DMS153 treated with DMSO at 0.1 percent for 48 hours (cell line): ENCODE results near the gene CUX1.
"Not testable (repeated sequence)": the region's sequence is repeated elsewhere in the genome, so short reads cannot be mapped to it uniquely, and the experiment has no call there.

Source experiments
- DNase-seq: peaks from one replicate; lab custom pipeline; 2025; ENCODE audit not compliant: unreplicated experiment; lab: John Stamatoyannopoulos, UW

Gene CUX1

DNA sequence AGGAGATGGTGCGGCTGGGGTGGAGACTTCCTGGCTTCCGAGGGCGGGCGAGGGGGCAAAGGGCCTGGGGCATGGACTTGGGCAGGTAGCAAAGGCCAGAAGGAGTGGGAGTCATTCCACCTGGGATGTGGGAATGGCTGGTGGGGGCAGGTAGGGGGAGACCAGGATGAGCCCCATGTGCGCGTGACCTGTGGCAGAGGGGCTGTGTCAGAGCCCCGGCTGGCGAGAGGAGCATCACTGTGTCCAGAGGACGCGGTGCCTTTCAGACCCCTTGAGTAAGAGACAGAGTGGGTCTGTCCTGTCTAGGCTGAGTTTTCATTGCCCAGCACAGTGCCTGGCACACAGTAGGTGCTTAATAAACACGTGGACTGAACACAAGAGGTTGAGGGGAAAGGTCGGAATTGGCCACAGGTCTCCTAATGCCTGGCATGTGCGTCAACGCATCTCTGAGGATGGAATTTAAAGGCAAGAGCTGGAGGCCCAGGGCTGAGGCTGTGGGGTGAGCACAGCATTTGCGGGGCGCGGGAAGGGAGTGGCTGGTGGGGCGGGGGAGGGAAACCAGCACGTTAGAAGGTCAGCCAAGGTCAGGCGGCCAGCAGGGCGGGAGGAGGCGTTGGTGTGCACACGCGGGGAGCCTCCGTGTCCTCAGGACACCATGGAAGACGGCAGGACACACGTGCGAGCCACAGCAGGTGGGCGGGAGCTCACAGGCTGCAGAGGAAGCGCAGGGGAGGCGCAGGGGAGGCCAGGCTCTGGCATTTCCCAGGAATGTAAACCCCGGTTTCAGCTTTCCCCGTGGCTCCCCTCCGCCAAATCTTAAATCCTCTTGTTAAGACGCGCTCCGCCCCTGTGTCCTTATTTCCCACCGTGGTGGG lies 51.8 kb downstream of the CUX1 start:
- DNase-seq: no peak

GRCh38 chr7:101869901-101870290 lies 52.5 kb downstream of the CUX1 start:
- no peak for DNase-seq

DNA sequence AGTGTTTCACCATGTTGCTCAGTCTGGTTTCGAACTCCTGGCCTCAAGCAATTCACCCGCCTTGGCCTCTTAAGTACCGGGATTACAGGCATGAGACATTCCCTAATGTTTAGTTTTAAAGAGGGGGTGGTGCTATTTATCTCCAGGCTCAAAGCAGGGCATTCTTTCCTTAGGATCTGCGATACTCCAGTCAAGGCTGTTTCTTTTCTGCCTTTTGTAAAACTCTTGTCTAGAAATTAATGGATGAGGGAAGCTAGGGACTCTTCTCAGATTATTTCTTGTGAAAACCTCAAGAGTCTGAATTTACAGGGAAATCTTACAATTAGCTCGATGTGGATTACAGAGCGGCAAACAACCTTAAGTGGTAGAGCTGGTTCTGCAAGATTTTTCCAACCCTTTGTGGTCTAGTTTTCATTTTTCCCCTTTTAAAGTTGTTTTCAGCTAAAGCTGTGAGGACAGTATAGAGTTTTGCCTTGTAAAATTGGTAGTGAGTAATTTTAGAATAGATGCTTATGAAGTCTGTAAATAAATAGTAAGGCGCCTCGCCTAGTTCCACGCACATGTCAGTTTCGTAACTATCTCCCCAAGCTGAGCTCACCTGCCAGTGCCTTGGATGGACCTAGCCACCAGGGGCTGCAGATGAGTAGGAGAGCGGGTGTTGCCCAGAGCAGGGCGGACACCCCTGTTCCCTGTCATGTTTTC lies 53.1 kb downstream of the CUX1 start:
- peak; percentile 21 for DNase-seq

GRCh38 chr7:101871351-101871750 lies 53.9 kb downstream of the CUX1 start:
- DNase-seq: no peak

- no peak for DNase-seq
Measured at GRCh38 chr7:101874028-101874427, 56.6 kb downstream of the CUX1 start.

DNA sequence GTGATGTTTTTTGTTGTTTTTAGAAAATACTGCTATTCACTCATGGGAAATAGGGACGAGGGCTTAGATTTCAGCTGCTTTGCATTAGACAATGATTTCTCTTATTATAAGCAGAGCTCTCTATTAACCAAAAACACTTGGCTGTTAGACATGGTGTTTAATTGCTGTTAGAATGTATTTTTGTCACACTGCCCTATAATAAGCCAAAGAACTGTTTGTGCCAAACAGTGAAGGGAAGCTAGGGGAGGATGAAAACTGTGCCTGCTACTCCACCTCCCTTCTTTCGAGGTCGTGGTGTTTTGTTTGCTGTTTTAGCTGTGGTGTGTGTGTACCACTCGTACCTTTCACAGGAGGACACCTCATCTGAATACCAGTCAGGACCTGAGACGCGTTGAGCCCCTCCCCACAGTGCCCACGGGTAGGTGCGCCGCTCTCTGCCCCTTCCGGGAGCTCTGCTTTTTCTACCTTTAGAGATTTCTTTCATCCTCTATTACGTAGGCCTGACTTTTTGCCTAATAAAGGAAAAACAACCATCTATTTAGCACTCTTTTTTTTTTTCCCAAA lies 57.9 kb downstream of the CUX1 start:
- DNase-seq: no peak

- no peak for DNase-seq
Measured at GRCh38 chr7:101877882-101878591, 60.6 kb downstream of the CUX1 start.

- DNase-seq: no peak
Measured at GRCh38 chr7:101878938-101879337, 61.5 kb downstream of the CUX1 start.

- no peak for DNase-seq
Measured at GRCh38 chr7:101879565-101879964, 62.1 kb downstream of the CUX1 start.

DNA sequence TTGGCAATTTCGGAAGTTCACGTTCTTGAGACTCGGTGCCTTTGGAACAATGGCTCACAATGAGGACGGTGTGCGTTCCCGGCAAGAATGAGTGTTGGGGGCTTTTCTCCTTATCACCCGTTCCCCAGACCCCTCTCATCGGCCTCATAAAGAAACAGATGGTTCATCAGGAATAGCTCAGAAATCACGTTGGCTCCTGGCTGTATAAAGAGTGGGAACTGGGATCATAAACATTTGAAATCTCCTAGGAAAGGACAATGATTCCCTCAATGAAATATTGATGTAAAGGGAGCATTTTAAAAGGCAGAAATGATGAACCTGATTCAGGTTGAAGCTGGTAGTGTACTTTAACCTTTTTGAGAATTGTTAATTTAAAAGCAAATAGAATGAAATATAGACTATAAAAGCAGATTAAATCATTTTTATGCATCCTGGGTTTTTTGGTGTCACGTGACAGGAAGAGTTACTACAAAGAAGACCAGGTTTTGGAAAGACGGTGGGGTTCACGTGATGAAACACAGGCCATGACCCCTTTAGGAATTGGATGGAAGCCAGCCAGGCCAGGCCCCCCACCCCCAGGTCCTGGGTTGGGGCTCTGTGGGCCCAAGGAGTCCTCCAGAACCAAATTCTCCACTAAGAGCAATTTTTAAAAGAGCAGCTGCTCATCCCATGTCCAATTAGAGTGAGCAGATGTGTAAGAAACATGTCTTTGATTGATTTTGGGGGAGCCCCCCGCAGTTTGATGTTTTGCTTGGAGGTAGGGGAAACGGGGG lies 63.0 kb downstream of the CUX1 start:
- no peak for DNase-seq

GRCh38 chr7:101882005-101882421 lies 64.6 kb downstream of the CUX1 start:
- no peak for DNase-seq

- DNase-seq: peak; percentile 76
Measured at GRCh38 chr7:101882595-101883564, 65.5 kb downstream of the CUX1 start.

DNA sequence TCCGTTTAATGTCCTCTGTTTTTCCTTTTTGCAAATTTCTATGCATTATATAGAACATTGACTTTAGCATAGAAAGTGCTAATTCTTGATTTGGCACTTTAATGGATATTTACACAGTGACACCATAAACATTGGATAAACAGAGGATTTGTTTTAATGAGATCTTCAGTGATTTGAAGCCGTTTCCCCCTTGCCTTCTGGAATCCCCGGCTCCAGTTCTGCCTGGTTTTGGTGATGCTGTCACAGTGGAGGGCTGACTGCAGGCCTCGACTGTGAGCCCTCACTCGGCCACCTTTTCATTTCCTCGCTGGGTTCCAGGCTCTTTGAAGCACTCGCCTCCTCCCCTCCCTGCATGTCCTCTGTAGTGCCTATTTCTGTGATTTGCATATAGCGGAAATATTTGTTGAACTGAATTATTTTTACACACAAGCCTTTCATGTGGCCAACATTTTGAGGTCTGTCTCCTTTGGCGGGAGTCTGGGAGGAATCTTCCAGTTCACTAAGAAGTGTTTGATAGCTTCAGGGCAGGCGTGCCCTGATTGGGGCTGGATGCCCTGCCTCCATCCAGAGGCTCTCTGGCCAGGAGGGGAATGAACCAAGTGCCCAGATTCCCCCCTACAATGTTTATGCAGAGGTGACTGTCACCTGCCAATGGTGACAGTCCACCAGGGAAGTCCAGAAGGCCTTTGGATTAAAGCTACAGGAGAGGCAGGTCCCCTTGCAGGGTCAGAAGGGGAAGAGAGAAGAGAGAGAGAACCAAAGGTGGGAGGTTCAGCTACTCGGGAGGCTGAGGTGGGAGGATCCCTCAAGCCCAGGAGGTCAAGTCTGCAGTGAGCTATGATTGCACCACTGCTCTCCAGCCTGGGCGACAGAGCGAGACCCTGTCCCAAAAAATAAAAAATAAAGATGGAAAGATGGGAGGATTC lies 67.5 kb downstream of the CUX1 start:
- no peak for DNase-seq

DNA sequence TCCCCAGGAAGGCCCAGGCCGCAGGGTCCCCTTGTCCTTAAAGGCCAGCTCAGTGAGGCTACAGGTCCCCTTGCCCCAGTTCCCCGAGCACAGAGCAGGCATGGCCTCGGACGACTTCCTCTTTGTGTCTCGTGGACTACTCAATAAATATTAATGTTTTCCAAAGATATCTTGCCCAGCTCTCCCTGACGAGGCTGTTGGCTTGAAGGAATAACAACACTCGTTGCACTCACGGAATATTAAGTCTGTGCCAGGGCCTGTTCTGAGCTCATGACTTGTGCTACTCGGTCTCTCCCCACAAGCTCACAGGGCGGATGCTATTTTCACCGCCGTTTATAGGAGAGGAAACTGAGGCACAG lies 68.2 kb downstream of the CUX1 start:
- DNase-seq: no peak

- not testable (repeated sequence) for DNase-seq
Measured at GRCh38 chr7:101887352-101887751, 69.9 kb downstream of the CUX1 start.

DNA sequence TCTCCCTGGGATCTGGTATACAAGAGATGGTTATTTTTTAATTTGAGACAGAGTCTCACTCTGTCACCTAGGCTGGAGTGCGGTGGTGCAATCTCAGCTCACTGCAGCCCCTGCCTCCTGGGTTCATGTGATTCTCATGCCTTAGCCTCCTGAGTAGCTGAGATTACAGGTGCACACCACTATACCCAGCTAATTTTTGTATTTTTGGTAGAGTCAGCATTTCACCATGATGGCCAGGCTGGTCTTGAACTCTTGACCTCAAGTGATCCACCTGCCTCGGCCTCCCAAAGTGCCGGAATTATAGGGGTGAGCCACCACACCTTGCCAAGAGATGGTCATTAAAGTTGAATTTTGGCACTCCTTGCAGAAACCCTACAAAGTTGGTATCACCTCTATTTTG lies 71.1 kb downstream of the CUX1 start:
- DNase-seq: not testable (repeated sequence)

GRCh38 chr7:101890749-101891523 lies 73.5 kb downstream of the CUX1 start:
- no peak for DNase-seq
